GM18511 (cell line): ENCODE measurements around the gene CLPTM1L.
"Not testable (repeated sequence)": the region's sequence is repeated elsewhere in the genome, so short reads cannot be mapped to it uniquely, and the experiment has no call there.

Source experiments
- ATAC-seq: cut with Tn5 transposase; IDR thresholded peaks from one replicate; pipeline ENCODE4 v1.9.1; 2021; ENCODE audit warnings: mild to moderate bottlenecking, moderate library complexity; ENCODE audit not compliant: unreplicated experiment

Gene CLPTM1L

DNA sequence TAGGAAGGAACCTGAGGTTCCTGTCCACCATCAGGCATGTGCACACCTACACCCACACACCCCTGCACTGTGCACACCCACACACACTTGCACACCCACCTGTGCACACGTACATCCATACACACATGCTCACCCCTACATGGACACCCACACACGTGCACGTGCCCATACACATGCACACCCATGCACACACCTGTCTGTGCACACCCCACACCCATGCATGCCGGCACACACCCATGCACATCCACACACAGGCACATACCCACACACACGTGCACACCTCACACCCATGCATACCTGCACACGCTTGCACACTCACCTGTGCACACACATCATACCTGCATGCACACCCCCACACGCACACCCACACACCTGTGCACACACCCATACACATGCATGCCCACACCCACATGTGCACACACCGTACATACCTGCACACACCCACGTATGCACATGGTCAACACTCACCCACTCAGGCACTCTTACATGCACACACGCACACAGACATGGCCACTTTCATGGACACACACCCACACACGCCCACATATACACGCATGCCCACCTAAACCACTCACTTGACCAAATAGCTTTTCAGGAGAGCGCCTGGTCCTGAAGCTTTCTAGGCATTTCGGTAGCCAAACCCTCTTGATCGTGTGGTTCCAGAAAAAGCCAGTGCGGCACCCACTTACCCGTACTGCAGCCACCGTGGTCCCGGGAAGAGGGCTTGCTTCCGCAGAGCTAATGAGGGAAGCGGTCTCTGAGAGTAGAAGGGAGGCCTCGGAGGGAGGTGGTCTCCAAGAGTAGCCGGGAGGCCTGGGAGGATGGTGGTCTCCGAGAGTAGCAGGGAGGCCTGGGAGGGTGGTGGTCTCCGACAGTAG, 36.7 kb upstream of the CLPTM1L start:
- no peak for ATAC-seq

DNA sequence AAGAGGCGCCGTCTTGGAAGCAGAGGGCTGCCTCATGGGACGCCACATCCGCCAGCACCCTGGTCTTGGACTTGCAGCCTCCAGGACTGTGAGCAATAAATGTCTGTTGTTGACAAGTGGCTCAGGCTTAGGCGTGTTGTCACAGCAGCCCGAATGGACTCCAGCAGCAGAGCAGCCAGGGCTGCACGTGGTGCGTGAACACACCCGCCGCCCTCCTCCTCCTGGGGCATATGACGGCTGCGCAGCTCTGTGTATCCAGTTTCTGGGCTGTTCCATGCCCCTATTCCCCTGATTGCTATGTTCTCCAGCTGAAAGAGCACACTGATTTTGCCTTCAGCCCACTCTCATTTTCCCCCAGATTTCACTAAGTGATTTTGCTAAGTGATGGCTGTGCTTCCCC, 36.0 kb upstream of the CLPTM1L start:
- no peak for ATAC-seq

DNA sequence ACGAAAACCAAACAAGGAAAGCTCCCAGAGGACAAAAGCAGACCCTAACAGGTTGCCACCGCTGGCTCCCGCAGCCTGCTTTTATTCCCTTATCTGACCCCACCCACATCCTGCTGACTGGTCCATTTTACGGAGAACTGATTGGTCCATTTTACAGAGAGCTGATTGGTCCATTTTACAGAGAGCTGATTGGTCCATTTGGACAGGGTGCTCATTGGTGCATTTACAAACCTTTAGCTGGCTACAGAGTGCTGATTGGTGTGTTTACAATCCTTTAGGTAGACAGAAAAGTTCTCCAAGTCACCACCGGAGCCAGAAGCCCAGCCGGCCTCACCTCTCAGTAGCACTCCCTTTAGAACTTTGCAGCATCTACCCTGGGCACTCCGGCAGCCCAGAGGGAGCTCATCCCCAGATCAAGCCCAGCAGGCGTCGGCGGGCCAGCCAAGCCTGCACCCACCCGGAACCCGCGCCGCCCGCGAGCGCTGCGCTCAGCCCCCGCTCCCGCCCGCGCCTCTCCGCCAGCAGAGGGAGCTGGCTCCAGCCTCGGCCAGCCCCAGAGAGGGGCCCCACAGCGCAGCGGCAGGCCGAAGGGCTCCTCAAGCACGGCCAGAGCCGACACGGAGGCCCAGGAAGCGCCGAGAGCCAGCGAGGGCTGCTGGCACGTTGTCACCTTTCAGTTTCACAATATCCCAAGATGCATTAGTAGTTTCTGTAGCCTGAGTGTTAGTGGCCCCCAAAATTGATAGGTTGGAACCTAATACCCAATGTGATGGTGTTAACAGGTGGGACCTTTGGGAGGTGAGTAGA, 35.3 kb upstream of the CLPTM1L start:
- peak; percentile 97 for ATAC-seq

DNA sequence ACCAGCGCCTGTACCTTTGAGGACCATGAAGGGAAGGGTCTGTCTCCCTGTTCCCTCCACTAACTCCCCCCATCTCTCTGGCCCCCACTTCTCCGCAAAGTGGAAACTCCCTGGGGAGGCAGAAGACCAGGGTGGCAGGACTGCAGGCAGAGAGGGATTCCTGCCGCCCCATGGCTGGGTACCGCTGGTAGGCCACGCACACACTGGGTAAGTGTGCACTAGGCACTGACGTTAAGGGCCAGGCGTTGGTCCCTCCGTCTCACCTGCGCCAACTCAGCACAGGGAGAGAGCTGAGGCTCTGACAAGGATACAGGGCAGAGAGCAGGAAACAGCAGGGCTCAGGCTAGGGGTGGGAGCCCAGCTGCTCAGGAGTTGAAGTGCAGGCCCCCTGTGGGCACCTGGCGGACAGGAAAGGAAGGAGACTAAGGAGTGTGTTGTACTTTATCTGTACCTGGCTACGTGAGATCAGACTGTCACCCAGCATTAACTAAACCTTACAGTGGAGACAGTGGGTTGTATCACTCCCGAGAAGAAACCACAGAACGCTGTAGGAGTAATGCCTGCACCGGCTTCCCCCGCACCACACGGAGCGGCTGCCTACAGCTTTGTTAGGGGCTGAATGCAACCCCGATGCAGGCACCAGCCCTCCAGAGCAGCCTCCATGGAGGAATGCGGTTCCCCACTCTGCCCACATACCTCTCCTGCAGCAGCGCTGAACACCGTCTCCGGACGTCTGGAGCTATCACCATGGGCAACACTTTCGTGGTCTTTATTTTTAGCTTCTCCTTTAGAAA, 34.2 kb upstream of the CLPTM1L start:
- ATAC-seq, result no peak

DNA sequence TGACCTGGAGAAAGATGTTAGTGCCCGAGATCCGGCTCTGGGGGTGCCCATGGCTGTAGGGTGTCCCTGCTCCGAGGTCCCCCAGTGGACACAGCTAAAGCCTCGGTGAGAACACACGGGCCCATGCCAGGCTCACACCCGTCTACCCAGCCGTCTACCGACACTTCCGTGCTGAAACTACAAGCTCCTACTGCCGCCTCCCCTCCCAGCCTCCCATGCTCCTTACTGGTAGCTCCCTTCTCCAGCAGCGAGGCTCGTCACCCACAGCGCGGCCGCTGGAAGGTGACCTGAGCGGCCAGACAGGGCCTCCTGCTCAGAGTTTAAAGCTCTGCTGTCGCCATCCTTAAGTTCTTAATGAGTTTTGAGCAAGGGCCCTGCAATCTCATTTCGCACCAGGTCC, 33.2 kb upstream of the CLPTM1L start:
- no peak for ATAC-seq

DNA sequence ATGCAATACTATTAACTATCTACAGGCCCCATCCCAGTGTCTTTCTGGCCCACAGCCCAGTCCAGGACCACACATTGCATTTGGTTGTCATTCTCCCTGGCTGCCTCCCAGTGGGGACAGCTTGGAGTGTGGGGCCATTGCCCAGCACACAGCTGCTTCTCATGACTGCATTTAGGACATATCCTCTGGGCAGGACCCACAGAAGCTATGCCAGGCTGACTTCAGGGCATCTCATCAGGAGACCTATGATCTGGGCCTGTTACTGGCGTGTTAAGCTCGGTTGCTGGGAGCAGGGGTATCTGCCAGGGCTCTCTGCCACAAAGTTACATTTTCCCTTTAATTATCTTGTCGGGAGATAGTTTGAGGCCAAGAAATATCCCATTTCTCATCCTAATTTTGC, 32.1 kb upstream of the CLPTM1L start:
- no peak for ATAC-seq

DNA sequence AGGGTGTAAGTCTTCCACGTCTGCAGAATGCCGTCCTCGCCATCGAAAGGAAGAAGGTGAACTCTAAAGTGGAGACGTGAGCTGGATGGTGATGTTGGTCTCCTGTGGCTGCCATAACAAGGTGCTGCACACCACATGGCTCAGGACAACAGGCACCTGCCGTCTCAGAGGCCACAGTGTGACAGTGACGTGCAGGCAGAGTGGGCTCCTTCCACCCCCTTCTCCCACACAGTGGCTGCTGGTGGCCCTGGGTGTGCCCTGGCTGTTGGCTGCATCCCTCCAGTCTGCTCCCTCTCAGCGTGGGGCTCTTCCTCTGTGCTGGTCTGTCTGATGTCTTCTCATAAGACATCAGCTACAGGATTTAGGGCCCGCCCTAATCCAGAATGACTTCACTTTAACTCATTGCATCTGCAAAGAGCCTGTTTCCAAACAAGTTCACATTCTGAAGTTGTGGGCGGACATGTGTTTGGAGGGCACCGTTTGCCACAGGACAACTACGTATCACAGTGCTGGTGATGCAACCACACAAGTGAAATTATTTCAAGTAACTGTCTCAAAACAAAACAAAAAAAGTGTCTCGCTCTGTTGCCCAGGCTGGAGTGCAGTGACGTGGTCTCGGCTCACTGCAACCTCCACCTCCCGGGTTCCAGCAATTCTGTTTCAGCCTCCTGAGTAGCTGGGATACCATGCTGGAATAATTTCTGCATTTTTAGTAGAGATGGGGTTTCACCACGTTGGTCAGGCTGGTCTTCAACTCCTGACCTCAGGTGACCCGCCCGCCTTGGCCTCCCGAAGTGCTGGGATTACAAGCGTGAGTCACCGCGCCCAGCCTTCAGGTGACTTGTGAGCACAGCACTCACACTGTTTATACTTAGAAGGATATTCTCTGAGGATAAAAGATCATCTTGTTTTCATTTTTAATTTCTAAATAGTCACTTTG, 31.2 kb upstream of the CLPTM1L start:
- no peak for ATAC-seq

DNA sequence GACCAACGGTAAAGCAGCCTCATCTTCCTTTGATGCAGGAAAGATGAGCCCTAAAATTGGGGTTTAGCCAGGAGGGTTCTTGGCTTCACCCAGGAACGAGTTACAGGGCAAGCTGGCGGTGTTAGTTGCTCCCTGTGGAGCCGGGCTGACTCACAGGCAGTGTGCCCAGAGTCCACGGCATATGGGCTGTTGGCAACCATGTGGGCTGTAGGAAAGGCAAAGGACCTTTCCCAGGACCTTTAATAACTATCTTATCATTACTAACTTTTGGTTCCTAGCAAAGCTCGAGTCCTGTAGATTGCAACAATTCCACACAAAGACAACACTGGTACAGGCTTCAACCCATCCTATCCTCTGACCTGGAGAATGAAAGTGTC, 29.8 kb upstream of the CLPTM1L start:
- no peak for ATAC-seq

DNA sequence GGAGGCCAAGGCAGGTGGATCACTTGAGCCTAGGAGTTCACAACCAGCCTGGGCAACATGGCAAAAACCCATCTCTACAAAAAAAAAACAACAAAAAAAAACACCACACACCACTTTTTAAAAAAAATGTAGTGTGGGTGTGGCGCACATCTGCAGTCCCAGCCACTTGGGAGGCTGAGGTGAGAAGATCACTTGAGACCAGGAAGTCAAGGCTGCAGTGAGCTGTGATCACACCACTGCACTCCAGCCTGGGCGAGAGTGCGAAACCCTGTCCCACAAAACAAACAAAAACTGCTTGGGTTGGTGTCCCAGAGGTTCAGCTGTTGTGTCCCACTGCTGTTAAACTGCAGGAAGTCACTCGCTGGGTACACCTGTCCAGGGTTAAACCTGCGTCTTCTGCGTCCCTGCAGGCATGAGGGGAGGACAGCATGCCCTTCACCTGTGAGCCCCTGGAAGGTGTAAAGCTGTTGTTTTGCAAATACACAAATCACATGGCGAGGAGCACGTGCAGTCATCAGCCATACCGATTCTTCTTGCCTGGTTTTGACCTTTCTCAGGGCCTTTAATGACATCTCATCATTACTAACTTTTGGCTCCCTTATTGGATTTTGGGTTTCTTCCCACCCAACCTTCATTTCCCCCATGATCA, 29.3 kb upstream of the CLPTM1L start:
- no peak for ATAC-seq

DNA sequence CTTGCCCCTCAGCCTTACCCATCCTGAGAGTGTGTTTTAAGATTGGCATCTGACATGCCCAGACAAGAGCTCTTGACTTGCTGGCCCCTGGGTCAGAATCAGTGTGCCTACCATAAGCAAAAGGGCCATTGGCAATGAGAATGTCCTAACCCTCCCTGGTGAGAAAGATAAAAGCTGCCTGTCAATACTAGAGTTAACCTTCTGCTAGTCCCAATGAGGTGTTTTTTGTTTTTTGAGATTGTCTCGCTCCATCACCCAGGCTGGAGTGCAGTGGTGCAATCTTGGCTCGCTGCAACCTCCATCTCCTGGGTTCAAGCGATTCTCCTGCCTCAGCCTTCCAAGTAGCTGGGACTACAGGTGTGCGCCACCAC, 27.1 kb upstream of the CLPTM1L start:
- ATAC-seq, result not testable (repeated sequence)

DNA sequence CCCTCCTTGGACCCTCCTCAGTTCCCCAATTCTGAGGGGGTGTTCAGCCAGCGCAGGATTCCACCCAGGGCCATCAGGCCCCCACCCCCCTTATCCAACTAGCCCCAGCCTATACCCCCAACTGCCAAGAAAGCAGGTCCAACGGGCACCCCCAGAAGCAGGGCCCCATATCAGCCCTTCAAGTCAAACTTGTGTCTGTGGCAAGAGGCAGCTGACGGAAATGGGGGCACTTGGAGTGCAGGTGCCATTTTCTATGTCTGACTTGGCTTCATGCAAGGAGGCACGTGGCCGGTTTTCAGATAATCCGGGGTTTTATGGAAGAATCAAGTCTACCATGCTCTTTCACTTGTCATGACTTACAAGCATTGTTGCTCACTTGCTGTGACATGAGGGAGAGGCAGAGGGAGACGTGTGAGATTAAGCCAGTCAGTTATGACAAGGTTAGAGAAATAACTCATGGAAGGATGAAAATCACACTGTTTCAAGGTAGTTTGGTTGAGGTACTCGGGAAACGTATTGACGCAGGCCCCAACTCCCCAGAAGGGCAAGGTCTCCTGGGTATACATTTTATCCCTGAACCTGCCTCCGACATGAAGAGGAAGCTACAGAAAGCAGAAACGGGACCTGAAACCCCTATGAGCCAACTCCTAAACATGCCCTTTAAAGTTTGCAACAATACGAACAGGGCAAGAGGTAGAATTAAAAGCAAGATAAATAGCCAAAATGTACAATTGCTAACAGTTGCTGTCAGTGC, 26.5 kb upstream of the CLPTM1L start:
- ATAC-seq, result no peak

DNA sequence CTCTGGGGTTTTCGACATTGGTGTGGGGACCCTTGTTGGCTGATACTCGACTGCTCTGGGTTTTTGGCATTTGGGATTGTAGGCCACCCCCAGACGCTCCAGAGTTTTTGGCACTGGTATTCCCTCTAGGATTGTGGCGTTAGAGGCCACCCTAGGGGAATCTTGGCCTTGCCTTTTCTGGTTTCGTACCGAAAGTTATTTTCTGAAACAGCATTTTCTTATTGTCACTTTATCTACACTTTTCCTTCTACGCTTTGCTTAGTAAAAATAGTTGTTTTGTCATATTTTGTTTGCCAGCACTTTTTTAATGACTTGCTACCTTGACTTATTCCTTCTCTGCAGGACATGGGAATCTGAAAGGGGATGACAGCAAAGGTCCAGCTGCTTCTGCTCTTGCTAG, 25.1 kb upstream of the CLPTM1L start:
- no peak for ATAC-seq

DNA sequence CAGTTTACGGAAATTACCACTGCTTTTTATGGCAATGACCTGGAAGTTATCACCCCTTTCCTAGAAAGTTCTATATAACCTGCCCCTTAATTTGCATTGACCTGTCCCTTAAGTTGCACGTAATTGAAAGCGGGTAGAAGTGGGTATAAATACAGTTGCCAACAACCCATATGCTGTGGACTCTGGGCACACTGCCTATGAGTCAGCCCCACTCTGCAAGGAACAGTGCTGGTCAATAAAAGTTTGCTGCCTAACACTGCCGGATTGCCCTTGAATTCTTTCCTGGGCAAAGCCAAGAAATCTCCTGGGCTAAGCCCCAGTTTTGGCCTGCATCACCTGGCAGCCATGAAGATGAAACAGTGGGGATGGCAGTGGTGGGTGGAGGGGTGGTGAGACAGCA, 23.9 kb upstream of the CLPTM1L start:
- no peak for ATAC-seq

DNA sequence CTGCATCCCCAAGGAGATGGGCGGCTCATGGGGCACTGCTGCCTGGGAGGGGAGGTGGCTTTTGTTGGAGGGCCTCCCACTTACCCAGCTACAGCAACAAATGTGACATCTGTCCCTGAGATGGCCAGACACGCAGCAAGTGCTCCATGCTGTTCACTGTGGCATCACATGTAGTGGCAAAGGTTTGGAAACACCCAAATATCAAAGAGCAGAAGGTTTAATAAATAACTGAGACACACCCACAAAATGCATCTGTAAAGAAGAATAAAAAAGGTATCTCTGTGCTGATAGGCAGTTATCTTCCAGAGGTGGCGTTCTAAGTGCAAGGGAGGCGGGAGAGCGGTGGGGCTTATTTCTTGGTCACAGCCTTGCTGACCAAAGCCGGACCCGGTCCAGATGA, 23.3 kb upstream of the CLPTM1L start:
- no peak for ATAC-seq

DNA sequence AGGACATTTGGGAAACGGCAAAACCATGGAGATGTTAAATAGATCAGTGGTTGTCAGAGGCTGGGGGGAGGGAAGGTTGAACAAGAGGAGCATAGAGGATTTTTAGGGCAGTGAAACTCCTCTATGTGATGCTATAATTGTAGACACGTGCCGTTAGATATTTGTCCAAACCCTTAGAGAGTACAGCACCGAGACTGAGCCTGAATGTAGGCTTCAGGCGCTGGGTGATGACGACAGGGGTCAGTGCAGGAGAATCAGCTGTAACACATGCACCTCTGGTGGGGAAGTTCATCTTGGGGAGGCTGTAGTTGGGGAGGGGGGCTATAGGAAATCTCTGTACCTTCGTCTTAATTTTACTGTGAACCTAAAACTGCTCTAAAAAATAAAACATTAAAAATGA, 22.2 kb upstream of the CLPTM1L start:
- ATAC-seq, result no peak

DNA sequence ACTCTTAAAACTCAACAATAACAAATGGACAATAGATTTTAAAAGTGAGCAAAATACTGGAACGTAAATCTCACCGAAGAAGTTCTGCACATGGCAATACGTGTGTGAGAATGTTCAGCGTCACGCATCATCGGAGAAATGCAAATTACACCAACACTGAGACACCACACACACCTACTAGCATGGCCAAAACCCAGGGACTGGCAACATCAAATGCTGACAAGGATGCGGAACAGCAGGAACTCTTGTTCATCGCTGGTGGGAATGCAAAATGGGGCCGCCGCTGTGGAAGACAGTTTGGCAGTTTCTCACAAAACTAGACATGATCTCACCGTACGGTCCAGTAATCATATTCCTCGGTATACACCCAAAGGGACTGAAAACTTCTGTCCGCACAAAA, 21.6 kb upstream of the CLPTM1L start:
- peak; percentile 68 for ATAC-seq

DNA sequence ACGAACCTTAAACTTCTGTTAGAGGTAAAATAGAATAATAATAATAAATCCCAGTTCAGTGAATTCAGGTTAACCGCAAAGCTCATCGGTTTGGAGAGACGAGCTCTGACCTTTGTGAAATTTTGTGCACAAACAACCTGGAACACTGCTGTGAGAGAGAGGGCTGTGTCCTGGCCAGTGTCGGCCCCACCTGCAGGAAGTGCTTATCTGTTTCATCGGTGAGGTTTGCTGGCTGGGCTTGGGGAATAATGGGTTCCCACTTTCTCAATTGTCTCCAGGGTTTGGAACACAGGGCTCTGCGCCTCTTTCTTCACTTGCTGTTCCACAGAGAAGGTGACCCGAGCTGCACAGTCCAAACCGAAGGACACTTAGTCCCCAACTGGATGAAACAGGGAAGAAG, 19.3 kb upstream of the CLPTM1L start:
- no peak for ATAC-seq

DNA sequence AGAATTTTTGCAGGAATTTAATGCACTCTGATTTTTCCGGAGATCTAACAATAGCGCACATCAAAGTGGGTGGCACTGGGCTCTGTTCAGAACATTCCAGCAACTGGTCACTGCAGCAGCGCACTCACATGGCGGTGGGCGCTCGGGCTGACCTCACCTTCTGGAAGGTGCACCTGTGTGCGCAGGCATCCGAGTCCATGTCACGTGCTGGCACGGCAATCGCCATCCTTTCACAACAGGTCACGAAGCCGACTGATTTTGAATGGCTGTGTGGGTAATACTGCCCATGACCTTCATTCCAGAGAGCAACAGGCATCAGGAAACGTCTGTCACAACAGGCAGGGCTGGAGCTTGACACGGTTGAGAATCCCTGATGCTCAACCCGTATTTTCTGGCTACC, 18.7 kb upstream of the CLPTM1L start:
- no peak for ATAC-seq

DNA sequence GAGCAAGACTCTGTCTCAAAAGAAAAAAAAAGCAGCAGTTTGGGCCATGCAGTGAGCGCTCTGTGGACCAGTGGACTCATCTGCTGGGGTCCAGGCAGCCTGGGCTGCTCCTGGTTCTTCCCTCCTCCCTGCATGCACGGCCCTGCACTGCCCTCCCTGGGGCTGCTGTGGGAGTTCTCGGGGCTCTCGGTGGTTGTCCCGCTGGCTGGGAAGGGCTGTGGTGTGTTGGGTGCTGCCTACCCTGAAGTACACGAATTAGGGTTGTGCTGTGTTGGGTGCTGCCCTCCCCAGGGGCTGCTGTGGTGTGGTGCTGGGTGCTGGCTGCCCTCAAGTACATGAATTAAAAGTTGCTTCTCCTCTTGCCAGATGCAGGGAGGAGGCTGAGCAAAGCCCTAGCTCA, 18.3 kb upstream of the CLPTM1L start:
- no peak for ATAC-seq
